ENCODE data around the gene ASB6.

GRCh38 chr9:129649726-129650679 lies 8.1 kb upstream of the ASB6 start:
- TF ChIP-seq EZH2 (IDR thresholded peaks at IDR 0.05; ENCODE audit: low read length, unreplicated experiment) = no peak
- no peak for TF ChIP-seq CTCF (conservative IDR thresholded peaks at IDR 0.05; ENCODE audit: low read depth, low read length)
- TF ChIP-seq EZH2phosphoT487 (IDR thresholded peaks at IDR 0.05; ENCODE audit: borderline replicate concordance, low read length) = no peak
